ENCODE measurements around the gene FATE1. TPM values are rescaled to one million over a fixed set of nuclear protein-coding genes. Genes with fewer than 3 reads are reported as not detected.

Gene FATE1
- total RNA-seq, 2 donors from 2014 or later, result not detected

Other genes with a start within 250 kb of the FATE1 start
- gene PASD1, start 152.4 kb upstream of the FATE1 start, total RNA-seq, result not detected
- not detected for gene PRRG3, start 20.6 kb upstream of the FATE1 start, total RNA-seq
- not detected for gene CNGA2, start 18.7 kb downstream of the FATE1 start, total RNA-seq
- not detected for gene MAGEA4, start 196.9 kb downstream of the FATE1 start, total RNA-seq

All from activated T-helper 17 cell treated with anti-CD3 and anti-CD28 coated beads, Interleukin-2, amount 50 U/mL, for 72 hours (primary cell).